OCI-LY3 (cell line): ENCODE results near the gene HOXD8.

Experiments
- H2AFZ ChIP-seq: fragments of 200-600, 300-600 bp; shearing (Covaris generic); 2 replicates; pipeline ENCODE4 v1.6.0; 2014; ENCODE audit warnings: antibody characterized with exemption, low read depth, low read length
- H3K27ac ChIP-seq: fragments of 200-600, 300-600 bp; sonication (generic); 2 replicates; pipeline ENCODE4 v1.5.1; 2014; ENCODE audit warnings: mild to moderate bottlenecking, low read length, moderate library complexity, mixed read lengths
- H3K27me3 ChIP-seq: fragments of 200-600, 300-600 bp; sonication (generic); 2 replicates; pipeline ENCODE4 v1.6.1; 2014; ENCODE audit warnings: low read depth, low read length, mixed read lengths
- H3K36me3 ChIP-seq: fragments of 200-600, 300-600 bp; sonication (generic); replicated peaks from 2 replicates; pipeline ENCODE3; 2014; ENCODE audit warnings: low read depth, low read length, mixed read lengths
- H3K4me1 ChIP-seq: fragments of 300-600, 200-600 bp; sonication (generic); 2 replicates; pipeline ENCODE4 v1.6.1; 2014; ENCODE audit warnings: low read length, mixed read lengths
- H3K4me2 ChIP-seq: fragments of 200-600, 300-600 bp; sonication (generic); 2 replicates; pipeline ENCODE4 v1.6.1; 2014; ENCODE audit warnings: low read length, mixed read lengths
- H3K4me3 ChIP-seq: fragments of 300-600, 200-600 bp; sonication (generic); 2 replicates; pipeline ENCODE4 v1.5.1; 2014; ENCODE audit warnings: antibody characterized with exemption, mild to moderate bottlenecking, low read length, moderate library complexity
- H3K79me2 ChIP-seq: fragments of 300-600, 200-600 bp; shearing (Covaris generic); 2 replicates; pipeline ENCODE4 v1.6.1; 2014; ENCODE audit warnings: mild to moderate bottlenecking, low read length, mixed read lengths
- H3K9ac ChIP-seq: fragments of 300-600, 200-600 bp; shearing (Covaris generic); 2 replicates; pipeline ENCODE4 v1.6.0; 2014; ENCODE audit warnings: mild to moderate bottlenecking, low read length, moderate library complexity
- H3K9me3 ChIP-seq: fragments of 200-600, 300-600 bp; shearing (Covaris generic); 2 replicates; pipeline ENCODE4 v1.6.1; 2014; ENCODE audit warnings: low read length, mixed read lengths; ENCODE audit not compliant: insufficient read depth
- H4K20me1 ChIP-seq: fragments of 200-600, 300-600 bp; sonication (generic); 2 replicates; pipeline ENCODE4 v1.6.1; 2016; ENCODE audit warnings: low read length, mixed read lengths; ENCODE audit not compliant: insufficient read depth
- CTCF ChIP-seq: fragments of 200-600, 300-600 bp; sonication (generic); IDR thresholded peaks from 2 replicates; pipeline ENCODE4 v1.5.1; 2014; ENCODE audit warnings: antibody characterized with exemption, low read length, low read depth
- EZH2phosphoT487 ChIP-seq: fragments of 200-600 bp; shearing (Covaris generic); IDR thresholded peaks from 2 replicates; pipeline ENCODE4 v1.6.1; 2018; ENCODE audit warnings: antibody characterized with exemption, mixed run types, low read depth

Gene HOXD8

GRCh38 chr2:176093145-176093897, 36.2 kb upstream of the HOXD8 start:
- H3K9me3 ChIP-seq, result no peaks in the 10 kb centered on the region
- H4K20me1 ChIP-seq, result no peaks in the 10 kb centered on the region
- H3K4me3 ChIP-seq, result no peak overlapping the region
- H3K27me3 ChIP-seq, result no peaks in the 10 kb centered on the region; the same call in 1 of the 2 replicates
- no peak overlapping the region for H3K9ac ChIP-seq
- no peak overlapping the region for H2AFZ ChIP-seq
- H3K4me2 ChIP-seq, result no peak overlapping the region
- TF ChIP-seq EZH2phosphoT487, result no peak
- TF ChIP-seq CTCF, result no peak
- no peaks in the 10 kb centered on the region for H3K36me3 ChIP-seq
- H3K79me2 ChIP-seq, result no peaks in the 10 kb centered on the region
- no peak overlapping the region for H3K27ac ChIP-seq
- peaks cover 7% of the 10 kb centered on the region for H3K4me1 ChIP-seq

- no peaks in the 10 kb centered on the region for H3K9me3 ChIP-seq
- no peaks in the 10 kb centered on the region for H4K20me1 ChIP-seq
- TF ChIP-seq EZH2phosphoT487 (no peak), CTCF (no peak)
- no peak overlapping the region for H2AFZ ChIP-seq
- H3K36me3 ChIP-seq, result no peaks in the 10 kb centered on the region
- no peak overlapping the region for H3K27ac ChIP-seq
- H3K4me2 ChIP-seq, result no peak overlapping the region
- no peak overlapping the region for H3K4me3 ChIP-seq
- no peak overlapping the region for H3K9ac ChIP-seq
- H3K79me2 ChIP-seq, result no peaks in the 10 kb centered on the region
- no peaks in the 10 kb centered on the region; the same call in 1 of the 2 replicates for H3K27me3 ChIP-seq
- H3K4me1 ChIP-seq, result peaks cover 7% of the 10 kb centered on the region
These were observed 35.6 kb upstream of the HOXD8 start for GRCh38 chr2:176093898-176094249.

GRCh38 chr2:176094349-176094748, 35.2 kb upstream of the HOXD8 start:
- Histone ChIP-seq H3K4me2 (no peak overlapping the region), H3K27me3 (no peaks in the 10 kb centered on the region), H3K4me3 (no peak overlapping the region), H3K36me3 (no peaks in the 10 kb centered on the region), H3K27ac (no peak overlapping the region), H3K4me1 (peaks cover 7% of the 10 kb centered on the region), H3K9me3 (no peaks in the 10 kb centered on the region), H4K20me1 (no peaks in the 10 kb centered on the region), H3K79me2 (no peaks in the 10 kb centered on the region), H3K9ac (no peak overlapping the region), H2AFZ (no peak overlapping the region)
- TF ChIP-seq EZH2phosphoT487, result no peak
- no peak for TF ChIP-seq CTCF

GRCh38 chr2:176095421-176095820, 34.1 kb upstream of the HOXD8 start:
- no peaks in the 10 kb centered on the region for H3K27me3 ChIP-seq
- no peaks in the 10 kb centered on the region for H4K20me1 ChIP-seq
- no peak overlapping the region for H3K9ac ChIP-seq
- H3K4me3 ChIP-seq, result no peak overlapping the region
- H3K4me1 ChIP-seq, result peaks cover 7% of the 10 kb centered on the region
- H3K27ac ChIP-seq, result no peak overlapping the region
- H3K9me3 ChIP-seq, result no peaks in the 10 kb centered on the region
- H3K79me2 ChIP-seq, result no peaks in the 10 kb centered on the region
- H3K4me2 ChIP-seq, result no peak overlapping the region
- no peaks in the 10 kb centered on the region for H3K36me3 ChIP-seq
- no peak overlapping the region for H2AFZ ChIP-seq
- TF ChIP-seq EZH2phosphoT487 (no peak), CTCF (no peak)
